ENCODE measurements around the gene TMEM219.
"Not testable (repeated sequence)": the region's sequence is repeated elsewhere in the genome, so short reads cannot be mapped to it uniquely, and the experiment has no call there.

TMEM219 gene

DNA sequence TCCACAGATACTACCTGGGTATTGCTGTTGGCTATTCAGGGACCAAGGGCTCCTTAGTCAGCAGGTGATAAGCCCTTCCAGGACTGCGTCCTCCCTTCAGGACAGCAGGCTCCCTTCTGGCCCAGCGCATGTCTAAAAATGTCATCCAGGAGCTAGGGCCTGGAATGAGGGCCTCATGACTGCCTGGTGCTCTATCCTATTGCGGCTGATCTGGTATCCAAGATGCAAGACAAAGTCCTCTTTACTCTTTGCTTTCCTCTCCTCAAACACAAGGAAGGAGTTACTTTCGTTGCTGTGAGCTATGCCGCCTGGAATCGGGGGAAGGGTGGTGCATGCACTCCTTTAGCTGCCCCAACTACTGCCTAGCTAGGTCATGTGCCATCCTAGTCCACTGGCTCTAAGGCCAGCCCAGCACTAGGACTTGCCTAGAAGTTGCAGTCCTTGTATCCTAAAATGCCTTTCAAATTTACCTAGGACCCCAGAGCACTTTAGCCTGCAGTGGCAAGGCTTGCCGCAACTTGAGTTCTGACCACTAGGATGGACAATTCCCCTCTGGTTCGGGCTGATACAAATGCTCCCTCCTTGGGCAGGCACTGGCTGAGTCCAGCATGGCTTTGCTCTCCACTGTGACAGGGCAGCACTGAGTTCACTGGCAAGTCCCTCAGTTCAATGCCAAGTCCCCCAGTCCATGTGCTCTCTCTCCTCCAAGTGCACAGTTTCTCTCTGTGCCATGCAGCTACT lies 10.1 kb upstream of the TMEM219 start:
- no peak for DNase-seq

DNA sequence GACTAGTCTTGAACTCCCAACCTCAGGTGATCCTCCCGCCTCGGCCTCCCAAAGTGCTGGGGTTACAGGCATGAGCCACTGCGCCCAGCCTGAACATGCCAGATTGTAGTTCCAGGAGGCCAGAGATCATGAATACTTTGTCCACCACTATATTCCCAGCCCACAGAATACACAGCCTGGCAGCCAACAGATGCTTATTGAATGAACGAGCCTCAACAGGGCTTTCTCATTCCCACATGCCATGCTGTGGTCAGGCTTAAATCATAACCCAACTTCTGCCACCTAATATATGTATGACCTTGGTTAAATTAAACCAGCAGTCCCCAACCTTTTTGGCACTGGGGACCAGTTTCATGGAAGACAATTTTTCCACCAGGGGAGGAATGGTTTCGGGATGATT lies 3.1 kb upstream of the TMEM219 start:
- DNase-seq, result no peak

DNA sequence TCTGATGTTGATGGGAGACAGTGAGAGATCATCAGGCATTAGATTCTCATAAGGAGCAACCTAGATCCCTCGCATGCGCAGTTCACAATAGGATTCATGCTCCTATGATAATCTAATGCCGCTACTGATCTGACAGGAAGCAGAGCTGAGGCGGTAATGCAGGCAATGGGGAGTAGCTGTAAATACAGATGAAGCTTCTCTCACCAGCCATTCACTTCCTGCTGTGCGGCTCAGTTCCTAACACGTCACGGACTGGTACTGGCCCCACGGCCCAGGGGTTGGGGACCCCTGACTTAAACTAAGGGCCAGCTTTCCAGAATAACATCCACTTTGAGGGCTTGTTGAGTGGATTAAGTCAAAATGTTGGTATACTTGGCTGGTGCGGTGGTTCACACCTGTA lies 2.6 kb upstream of the TMEM219 start:
- DNase-seq, result no peak

DNA sequence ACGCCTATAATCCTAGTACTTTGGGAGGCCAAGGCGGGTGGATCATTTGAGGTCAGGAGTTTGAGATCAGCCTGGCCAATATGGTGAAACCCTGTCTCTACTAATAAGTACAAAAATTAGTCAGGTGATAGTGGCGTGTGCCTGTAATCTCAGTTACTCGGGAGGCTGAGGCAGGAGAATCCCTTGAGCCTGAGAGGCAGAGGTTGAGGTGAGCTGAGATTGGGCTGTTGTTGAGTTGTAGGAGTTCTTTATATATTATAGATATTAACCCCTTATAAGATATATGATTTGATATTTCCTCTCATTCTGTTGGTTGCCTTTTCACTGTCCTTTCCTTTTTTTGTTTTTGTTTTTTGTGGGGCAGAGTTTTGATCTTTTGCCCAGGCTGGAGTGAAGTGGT lies 2.1 kb upstream of the TMEM219 start:
- DNase-seq, result not testable (repeated sequence)

DNA sequence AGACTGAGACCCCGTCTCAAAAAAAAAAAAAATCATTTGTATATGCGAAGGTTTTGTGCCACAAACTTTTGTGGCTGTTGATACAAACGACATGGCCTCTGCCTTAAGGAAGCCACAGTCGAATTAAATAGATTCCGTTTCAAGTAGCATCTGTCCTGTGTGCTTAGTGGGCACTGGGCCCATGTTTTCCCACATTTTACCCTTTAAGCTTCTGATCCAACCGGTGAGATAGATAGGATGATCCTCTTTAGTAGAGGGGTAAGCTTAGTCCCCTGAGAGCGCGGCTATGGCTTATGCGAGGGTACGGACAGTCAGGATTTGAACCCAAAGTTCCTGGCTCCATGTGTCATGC lies 776 bp upstream of the TMEM219 start:
- no peak for DNase-seq

DNA sequence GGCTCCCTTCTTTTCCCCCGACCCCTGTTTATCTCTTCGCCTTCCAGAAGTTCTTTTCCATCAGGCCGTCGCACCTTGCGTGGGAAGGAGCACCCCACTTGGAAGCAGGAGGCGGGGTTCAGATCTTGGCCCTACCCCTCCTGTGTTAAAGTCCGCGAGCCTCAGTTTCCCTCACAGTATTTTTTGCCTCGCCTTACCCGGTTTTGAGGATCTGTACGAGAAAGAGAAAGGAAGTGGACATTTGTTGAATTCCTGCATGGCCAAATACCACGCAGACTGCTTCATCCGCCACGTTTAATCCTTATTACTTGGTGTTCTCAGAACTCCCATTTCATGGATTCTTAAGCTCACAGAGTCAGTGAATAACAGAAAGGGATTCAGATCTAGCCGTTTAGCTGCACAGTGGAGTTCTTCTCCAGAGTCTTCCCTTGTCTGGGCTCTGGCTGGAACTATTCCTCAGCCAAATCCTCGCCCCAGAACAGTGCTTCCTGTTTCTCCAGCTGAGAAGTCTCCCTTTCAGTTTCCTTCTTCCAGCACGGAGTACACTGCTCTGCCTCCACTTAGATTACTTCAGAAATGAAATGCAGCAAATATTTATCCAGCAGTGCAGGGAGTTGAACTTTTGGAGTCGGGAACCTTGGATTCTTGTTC lies 590 bp downstream of the TMEM219 start:
- DNase-seq, result no peak

DNA sequence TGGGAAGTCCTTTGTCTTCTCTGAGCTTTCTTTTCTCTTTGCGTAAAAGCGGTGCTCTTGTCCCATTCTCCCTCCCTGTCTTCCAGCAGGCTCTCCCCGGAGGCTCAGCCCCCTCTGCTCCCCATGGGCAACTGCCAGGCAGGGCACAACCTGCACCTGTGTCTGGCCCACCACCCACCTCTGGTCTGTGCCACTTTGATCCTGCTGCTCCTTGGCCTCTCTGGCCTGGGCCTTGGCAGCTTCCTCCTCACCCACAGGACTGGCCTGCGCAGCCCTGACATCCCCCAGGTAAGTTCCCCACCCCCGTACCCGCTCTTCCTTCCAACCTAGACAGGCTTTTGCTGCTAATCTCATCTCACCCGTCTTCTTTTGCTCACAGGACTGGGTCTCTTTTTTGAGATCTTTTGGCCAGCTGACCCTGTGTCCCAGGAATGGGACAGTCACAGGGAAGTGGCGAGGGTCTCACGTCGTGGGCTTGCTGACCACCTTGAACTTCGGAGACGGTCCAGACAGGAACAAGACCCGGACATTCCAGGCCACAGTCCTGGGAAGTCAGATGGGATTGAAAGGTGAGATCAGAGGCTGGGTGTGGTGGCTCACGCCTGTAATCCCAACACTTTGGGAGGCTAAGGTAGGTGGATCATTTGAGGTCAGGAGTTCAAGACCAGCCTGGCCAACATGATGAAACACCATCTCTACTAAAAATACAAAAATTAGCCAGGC lies 1.3 kb downstream of the TMEM219 start:
- no peak for DNase-seq

DNA sequence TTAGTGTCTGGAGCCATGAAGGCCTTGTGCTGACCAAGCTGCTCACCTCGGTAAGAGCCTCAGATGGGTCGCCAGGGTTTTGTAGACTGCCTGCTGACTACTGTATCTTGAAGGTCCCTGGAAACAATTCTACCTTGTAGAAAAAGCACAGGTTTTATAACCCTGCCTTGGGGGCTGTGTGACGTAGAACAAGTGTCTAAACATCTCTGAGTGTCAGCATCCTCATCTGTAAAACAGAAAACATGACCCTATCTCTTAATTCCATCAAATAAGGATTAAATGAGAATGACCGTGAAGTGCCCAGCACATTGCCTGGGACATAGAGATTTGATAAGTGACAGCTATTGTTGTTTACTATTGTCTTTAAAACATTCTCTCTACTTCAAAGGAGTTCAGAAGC lies 6.3 kb downstream of the TMEM219 start:
- DNase-seq, result no peak

DNA sequence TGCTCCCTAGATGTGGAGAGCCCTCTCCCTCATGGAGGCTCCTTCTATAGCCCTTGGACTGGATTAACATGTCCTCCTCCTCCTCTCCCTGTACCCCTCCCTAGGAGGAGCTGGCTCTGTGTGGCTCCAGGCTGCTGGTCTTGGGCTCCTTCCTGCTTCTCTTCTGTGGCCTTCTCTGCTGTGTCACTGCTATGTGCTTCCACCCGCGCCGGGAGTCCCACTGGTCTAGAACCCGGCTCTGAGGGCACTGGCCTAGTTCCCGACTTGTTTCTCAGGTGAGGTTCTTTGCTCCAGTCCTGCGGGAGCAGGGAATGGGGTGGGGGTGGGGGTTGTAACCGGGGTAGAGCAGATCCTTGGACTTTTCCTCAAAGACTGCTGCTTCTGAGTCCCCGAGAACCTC lies 9.4 kb downstream of the TMEM219 start:
- no peak for DNase-seq

DNA sequence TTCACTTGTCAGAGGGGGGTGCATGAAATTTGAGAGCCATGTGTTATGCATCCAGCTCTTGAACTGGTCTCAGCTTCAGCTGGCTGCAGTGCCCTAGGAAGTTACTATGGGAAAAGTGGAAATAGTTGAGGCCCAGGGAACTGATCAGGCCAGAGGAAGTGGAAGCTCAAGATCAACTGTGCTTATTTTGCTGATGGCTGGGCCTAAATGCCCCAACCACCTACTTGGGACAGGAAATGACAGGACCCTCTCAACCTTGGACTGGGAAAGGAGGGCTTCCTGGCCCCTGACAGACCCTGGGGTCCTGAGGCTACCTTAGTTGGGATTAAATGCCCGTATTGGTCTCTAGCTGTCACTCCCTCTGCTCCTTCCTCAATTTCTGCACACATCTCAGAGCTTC lies 10.6 kb downstream of the TMEM219 start:
- DNase-seq, result no peak

DNA sequence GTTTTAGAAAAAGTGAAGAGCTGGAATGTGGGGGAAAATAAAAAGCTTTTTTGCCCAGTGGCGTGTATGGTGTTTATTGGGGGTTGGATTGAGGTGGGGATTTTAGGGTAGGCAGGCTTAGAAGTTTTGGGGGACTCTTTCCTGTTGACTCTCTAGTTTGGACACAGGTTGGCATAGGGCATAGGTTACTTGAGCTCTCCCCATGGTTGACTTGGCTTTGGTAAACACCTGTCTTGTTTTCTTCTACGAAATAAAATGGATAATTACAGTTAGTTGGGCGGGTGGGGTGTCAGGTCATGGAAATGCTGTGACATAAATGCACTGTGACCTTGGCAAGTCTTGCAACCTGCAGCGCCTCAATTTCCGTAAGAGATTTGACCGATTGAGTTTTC lies 11.1 kb downstream of the TMEM219 start:
- no peak for DNase-seq

DNA sequence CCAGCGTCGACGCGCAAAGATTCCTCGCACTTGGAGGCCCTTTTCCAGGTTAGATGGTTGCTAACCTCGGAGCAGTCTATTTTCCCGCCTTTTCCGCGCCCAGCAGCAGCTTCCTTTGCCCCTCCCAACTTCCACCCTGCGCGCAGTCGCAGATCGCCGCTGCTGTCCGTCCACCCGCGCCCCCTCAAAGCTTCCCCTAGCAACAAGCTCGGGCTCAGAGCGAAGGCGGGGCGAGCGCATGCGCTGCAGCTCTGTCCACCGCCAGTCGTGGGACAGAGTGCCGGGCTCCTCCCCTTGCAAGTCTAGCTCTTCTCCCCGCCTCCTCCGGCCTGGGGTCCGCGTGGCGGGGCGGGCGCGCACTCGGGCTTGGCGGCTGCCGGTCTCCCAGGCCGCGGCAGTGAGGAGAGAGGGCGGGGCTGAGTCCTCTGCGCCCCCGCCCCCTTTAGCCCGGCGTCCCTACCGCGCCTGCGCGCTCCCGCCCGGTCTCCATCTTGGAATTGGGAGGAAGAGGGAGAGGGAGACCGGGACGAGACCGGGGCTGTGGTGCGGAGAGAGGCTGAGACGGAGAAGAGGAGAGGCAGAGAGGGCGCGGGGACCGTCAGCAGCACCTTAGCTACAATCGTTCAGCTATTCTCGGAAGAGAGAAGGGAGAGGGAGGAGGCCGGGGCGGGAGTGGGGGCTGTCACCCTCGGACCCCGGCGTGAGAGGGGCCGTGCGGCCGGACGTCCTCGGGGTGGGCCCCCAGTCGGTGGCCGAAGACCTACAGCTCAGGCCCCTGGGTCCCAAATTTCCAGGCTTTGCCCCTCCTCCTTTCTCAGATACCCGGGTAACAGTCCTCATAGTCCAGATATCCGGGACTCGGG lies 11.7 kb downstream of the TMEM219 start, which contains the start of gene TAOK2:
TSS of gene TAOK2 (plus strand) at position 485 of the 863 bp plus-strand sequence. CDS start 3,905 bp downstream, outside the sequence.
- peak; percentile 91 for DNase-seq

DNA sequence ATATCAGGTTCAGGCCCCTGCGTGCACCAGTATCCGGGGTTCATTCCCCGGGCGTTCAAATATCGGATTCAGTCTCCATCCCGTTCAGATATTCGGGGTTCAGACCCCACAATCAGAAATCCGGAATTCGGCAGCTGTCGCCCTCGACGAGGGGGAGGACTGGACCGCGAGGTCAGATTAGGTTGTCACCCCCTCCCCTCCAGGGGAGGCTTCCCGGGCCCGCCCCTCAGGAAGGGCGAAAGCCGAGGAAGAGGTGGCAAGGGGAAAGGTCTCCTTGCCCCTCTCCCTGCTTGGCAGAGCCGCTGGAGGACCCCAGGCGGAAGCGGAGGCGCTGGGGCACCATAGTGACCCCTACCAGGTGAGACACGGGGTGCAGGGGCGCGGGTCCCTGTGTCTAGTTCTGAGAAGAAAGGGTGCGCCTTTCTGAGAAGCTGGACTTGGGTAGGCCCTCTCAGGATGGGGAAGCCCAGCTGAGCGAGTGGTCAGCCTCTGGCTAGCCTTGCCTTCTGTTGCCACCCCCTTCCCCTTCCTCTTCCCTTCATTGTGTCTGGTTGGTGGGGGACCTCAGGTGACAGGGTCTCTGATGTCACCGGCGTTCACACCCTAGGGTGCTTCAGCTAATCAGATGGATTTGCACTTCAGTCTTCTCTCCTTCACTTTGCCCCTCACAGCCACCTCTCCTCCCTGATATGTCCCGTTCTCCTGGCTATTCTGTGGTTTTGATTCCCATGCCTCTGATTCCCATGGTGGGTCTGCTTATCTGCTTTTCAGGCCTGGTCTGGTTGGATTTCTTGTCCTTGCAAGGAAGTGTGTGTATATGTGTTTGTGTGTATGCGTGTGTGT lies 12.6 kb downstream of the TMEM219 start:
- no peak for DNase-seq

DNA sequence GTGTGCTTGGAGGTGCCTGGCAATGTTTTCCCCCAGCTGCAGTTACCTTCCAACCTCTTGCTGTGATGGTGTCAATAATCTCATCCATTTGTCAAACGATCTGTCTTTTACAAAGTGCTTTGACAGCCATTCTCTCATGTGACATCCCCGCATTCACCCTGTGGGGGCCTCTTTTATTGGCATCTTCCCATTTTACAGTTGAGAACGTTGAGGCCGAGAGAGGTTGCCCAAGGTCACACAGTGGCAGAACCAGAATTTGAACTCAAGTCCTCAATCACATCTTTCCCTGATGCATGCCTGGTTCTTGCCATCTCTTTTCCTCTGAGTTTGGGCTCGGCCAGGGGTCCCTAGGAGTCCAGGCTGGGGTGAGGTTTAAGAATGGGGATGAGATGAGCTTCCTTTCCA lies 13.3 kb downstream of the TMEM219 start:
- DNase-seq, result no peak

DNA sequence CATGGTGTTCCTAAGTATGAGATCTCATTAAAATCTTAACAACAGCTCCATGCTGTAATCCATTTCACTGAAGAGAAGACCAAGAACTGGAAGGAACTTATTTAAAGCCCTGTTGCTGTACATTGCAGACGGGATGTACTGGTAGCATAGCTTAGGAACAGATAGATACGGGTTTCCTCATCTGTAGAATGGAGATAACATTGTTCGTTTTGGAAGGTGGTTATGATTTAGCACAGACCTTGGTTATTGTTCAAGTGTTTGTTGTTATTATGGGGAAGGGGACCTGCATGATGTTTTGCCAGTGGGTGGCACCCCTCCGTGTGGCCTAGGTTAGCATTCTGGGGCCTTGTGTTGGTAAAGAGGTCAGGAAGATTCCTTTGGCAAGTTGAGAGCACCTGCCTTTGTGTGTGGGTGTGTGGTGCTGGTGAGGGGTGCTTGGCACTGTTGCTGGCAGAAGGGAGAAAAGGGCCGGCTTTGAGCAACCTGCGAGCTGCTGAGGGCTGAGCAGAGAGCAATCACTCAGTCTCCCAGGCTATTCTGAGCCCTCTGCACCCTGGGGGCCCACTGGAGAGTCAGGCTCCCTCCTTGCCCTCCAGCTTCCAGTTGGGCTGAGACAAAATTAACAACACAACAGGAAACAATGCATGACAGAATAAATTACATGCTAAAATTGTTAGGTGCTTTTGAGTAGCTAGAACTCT lies 14.1 kb downstream of the TMEM219 start:
- DNase-seq, result no peak

DNA sequence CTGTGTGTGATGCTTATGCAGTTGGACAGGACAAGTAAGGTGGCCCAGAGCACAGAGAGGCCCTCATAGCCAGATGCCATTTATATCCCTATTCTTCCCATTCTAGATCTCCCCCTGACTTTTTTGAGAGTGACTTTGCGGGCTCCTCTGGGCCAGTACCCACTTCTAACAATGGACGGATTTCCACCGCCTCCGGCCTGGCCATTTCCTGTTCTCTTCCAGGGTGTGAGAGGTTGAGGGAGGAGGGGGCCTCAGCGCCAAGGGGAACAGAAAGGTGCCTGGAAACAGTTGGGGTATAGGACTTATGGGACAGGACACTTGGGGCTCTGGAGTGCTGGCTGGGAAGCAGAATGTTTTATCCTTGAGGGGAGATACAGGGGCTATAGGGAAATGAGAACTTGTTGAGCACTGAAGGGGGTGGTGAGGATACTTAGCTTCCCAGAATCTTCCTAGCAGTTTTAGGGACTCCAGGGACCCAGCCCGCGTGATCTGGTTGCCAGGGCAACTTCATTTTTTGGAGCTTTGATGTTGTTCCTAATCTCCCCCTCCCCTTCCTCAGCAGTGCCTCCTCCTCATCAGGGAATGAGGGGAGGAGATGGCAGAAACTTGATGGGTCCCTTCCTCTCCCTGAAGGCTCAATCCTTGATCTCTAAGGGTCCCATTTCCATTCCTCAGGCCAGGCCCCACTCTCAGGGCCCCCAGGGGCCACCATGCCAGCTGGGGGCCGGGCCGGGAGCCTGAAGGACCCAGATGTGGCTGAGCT lies 15.4 kb downstream of the TMEM219 start:
- no peak for DNase-seq

DNA sequence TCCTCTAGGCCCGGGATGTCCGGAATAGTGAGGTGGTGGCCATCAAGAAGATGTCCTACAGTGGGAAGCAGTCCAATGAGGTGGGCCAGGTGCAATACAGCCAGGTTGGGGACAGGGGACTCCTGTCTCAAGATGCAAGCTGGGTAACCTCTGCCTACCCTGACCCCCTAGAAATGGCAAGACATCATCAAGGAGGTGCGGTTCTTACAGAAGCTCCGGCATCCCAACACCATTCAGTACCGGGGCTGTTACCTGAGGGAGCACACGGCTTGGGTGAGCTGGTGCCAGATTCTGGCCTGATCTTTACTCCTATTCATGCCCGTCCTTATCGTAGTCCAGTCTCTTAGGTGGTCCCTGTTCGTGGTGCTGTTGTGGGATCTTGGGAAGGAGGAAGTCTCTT lies 16.2 kb downstream of the TMEM219 start:
- DNase-seq, result no peak

DNA sequence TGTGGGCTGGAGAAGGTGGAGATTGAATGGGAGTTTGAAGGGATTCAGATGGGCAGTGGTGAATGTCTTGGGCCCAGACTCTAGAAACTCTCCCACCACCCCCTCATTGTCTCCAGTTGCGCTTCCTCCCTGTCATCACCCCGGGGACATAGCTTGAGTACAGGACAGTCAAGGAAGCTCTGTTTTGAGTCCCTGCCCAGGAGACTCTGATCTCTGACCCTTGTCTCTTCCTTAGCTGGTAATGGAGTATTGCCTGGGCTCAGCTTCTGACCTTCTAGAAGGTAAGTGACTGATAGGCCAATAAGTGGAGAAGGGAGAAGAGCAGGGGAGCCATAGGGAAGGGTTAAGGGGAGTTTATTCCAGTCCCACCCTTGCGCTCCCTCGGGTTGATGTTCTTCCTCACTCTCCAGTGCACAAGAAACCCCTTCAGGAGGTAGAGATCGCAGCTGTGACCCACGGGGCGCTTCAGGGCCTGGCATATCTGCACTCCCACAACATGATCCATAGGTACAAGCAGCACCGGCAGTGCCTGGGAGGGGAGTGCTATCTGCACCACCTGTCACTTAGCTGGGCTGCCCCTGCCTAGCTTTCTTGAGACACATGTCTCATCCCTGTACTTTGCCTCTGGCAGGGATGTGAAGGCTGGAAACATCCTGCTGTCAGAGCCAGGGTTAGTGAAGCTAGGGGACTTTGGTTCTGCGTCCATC lies 16.8 kb downstream of the TMEM219 start:
- no peak for DNase-seq

DNA sequence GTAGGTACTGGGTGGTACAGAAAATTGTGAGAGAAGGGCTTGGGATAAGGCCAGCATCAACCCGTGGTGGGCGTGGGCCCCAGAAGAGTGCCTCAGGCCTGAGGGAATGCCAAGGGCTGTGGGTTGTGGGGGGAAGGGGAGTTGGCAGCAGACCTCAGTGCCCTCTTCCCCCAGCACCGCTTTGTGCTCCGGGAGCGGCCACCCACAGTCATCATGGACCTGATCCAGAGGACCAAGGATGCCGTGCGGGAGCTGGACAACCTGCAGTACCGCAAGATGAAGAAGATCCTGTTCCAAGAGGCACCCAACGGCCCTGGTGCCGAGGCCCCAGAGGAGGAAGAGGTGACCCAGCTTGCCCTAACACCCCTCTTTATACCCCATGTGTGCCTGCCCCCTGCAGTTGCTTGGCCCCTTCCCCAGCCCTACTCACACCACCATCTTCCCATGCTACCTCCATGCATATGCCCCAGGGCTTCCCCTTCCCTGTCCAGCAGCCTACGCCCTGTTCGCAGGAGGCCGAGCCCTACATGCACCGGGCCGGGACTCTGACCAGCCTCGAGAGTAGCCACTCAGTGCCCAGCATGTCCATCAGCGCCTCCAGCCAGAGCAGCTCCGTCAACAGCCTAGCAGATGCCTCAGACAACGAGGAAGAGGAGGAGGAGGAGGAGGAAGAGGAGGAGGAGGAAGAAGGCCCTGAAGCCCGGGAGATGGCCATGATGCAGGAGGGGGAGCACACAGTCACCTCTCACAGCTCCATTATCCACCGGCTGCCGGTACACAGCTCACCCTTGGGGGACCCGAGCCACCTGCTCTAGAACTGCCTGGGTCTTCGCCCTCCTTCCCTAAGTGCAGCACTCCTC lies 20.9 kb downstream of the TMEM219 start:
- no peak for DNase-seq

All from NCI-H748 treated with DMSO at 0.1 percent for 48 hours (cell line).